Thyroid gland (tissue), 4 donors: Measurements from ENCODE around the gene ZNF593. TPM values are rescaled to one million over a fixed set of nuclear protein-coding genes. Genes with fewer than 3 reads are reported as not detected.

ENCODE experiments used
- DNase-seq, 2 donors: peaks; one replicate each; pipeline ENCODE4 v3.0.0-alpha.2; 2019
- H3K27ac ChIP-seq, 3 donors: fragments of 200-600 bp; sonication (generic); 1 replicate in 2 of 3; 2 replicates in 1 of 3; pipeline ENCODE4 v1.5.1; 2016 to 2019; ENCODE audit warnings: mild to moderate bottlenecking in 1 of 3, moderate library complexity in 1 of 3
- H3K27me3 ChIP-seq: fragments of 200-600 bp; sonication (generic); one replicate; pipeline ENCODE4 v1.5.1; 2019
- H3K36me3 ChIP-seq, 2 donors: fragments of 200-600 bp; sonication (generic); one replicate each; pipeline ENCODE4 v1.5.1; 2016 to 2019
- H3K4me1 ChIP-seq, 2 donors: fragments of 200-600 bp; sonication (generic); one replicate each; pipeline ENCODE4 v1.5.1; 2017 to 2019
- H3K4me3 ChIP-seq, 3 donors: fragments of 200-600 bp; sonication (generic); replicated peaks in 1 of 3; 1 replicate in 2 of 3; 2 replicates in 1 of 3; pipeline ENCODE4 v1.5.1; 2016; ENCODE audit warnings: mild to moderate bottlenecking in 1 of 3
- H3K9me3 ChIP-seq: fragments of 200-600 bp; sonication (generic); one replicate; pipeline ENCODE4 v1.5.1; 2017
- CTCF ChIP-seq, 6 experiments: fragments of 200-600 bp in 3 of 6; fragments of 450-650 bp in 3 of 6; sonication (generic) in 3 of 6; IDR thresholded peaks; one replicate each; pipeline ENCODE4 v1.5.1; 2016 to 2019; ENCODE audit warnings: antibody characterized with exemption in 6 of 6, mild to moderate bottlenecking in 2 of 6, inconsistent platforms in 1 of 6, moderate library complexity in 1 of 6
- POLR2A ChIP-seq, 2 donors: fragments of 450-650 bp; IDR thresholded peaks; one replicate each; pipeline ENCODE4 v1.6.1; 2017; ENCODE audit warnings: antibody characterized with exemption in 2 of 2, mild to moderate bottlenecking in 2 of 2, moderate library complexity in 1 of 2
- WGBS, 2 donors: methylation state at CpG; one replicate each; pipeline ENCODE4 v1.1.5; 2017; 5-methylcytosine and 5-hydroxymethylcytosine counted together
- intact Hi-C: fragments of 100-400 bp; cut with DNase I; formaldehyde crosslinking; loops from one replicate; pipeline ENCODE4 v1.15.1; 2023
- total RNA-seq, 4 donors: library from RNA; depleted of rRNA; stranded (reverse); fragments of >200 nt; gene quantifications; one replicate each; pipeline ENCODE4 v1.2.3, GENCODE V29; 2016

The ZNF593 gene
- total RNA-seq, 4 donors from 2014 or later: 18.3 to 65.8 (median 27.3) TPM

- Histone ChIP-seq H3K9me3 (no peaks in the 10 kb centered on the region), H3K36me3 (no peaks in the 10 kb centered on the region), H3K27ac (peak overlapping the region in 1 of 3 donors; percentile 36), H3K4me1 (peaks cover 13 to 17% of the 10 kb centered on the region in 2 donors), H3K27me3 (no peaks in the 10 kb centered on the region), H3K4me3 (peak overlapping the region in 2 of 3 donors; percentile 25 to 49)
- TF ChIP-seq CTCF (IDR thresholded peaks at IDR 0.05) (no peak), POLR2A (IDR thresholded peaks at IDR 0.05) (no peak)
- intact Hi-C loops: loop anchor here (5.0 kb wide), 1 partner anchor 55 kb away; no protein-coding TSS in a partner anchor
- no peak for DNase-seq
- 27 to 29% methylated on average over 20 to 21 of the region's 21 CpGs for WGBS, 2 donors
These were observed 7.4 kb upstream of the ZNF593 start for GRCh38 chr1:26162220-26162709.

GRCh38 chr1:26163684-26164035, 6.0 kb upstream of the ZNF593 start:
- no peak overlapping the region for H3K27ac ChIP-seq
- H3K9me3 ChIP-seq: no peaks in the 10 kb centered on the region
- peaks cover 13 to 17% of the 10 kb centered on the region in 2 donors for H3K4me1 ChIP-seq
- DNase-seq: no peak
- H3K27me3 ChIP-seq: no peaks in the 10 kb centered on the region
- WGBS, 2 donors: 53 to 68% methylated on average over 9 of the region's 9 CpGs
- TF ChIP-seq CTCF (IDR thresholded peaks at IDR 0.05): no peak
- peak overlapping the region in 1 of 3 donors; percentile 28 for H3K4me3 ChIP-seq
- intact Hi-C loops: loop anchor here (5.0 kb wide), 1 partner anchor 56 kb away; no protein-coding TSS in a partner anchor
- no peaks in the 10 kb centered on the region for H3K36me3 ChIP-seq

GRCh38 chr1:26164036-26164860, 5.5 kb upstream of the ZNF593 start:
- WGBS, 2 donors: 26 to 33% methylated on average over 15 to 23 of the region's 72 CpGs
- intact Hi-C loops: loop anchor here (5.0 kb wide), 1 partner anchor 57 kb away; no protein-coding TSS in a partner anchor
- no peak for TF ChIP-seq POLR2A (IDR thresholded peaks at IDR 0.05)
- peak in 4 of 6 experiments; percentile 46 to 93 (median 76) for TF ChIP-seq CTCF (IDR thresholded peaks at IDR 0.05)
- Histone ChIP-seq H3K27ac (peak overlapping the region; percentile 15 to 50 (median 44)), H3K36me3 (no peaks in the 10 kb centered on the region), H3K4me1 (peaks cover 13 to 21% of the 10 kb centered on the region in 2 donors), H3K4me3 (peak overlapping the region in 2 of 3 donors; percentile 28 to 61), H3K27me3 (no peaks in the 10 kb centered on the region), H3K9me3 (no peaks in the 10 kb centered on the region)
- peak; percentile 46 to 51 for DNase-seq

- Histone ChIP-seq H3K9me3 (no peaks in the 10 kb centered on the region), H3K4me3 (no peak overlapping the region), H3K4me1 (peaks cover 13 to 24% of the 10 kb centered on the region in 2 donors), H3K27ac (peak overlapping the region; percentile 15 to 50 (median 44)), H3K36me3 (no peaks in the 10 kb centered on the region), H3K27me3 (no peaks in the 10 kb centered on the region)
- peak; percentile 30 to 32 for DNase-seq
- WGBS, 2 donors: 74 to 78% methylated on average over 19 of the region's 19 CpGs
- TF ChIP-seq CTCF (IDR thresholded peaks at IDR 0.05) (no peak), POLR2A (IDR thresholded peaks at IDR 0.05) (no peak)
- intact Hi-C loops: loop anchor here (5.0 kb wide), 1 partner anchor 58 kb away; no protein-coding TSS in a partner anchor
These were observed 4.6 kb upstream of the ZNF593 start for GRCh38 chr1:26164861-26165842.
